CD4-positive, alpha-beta T cell treated with Interleukin-4 for 4 hours (primary cell): ENCODE data around the gene HIP1R.
"Not testable (repeated sequence)": the region's sequence is repeated elsewhere in the genome, so short reads cannot be mapped to it uniquely, and the experiment has no call there.

ENCODE experiments used
- DNase-seq: peaks from one replicate; pipeline ENCODE4 v3.0.0-alpha.2; 2020

Gene HIP1R

GRCh38 chr12:122878780-122879612 lies 43.7 kb downstream of the HIP1R start:
- DNase-seq, result no peak

GRCh38 chr12:122880155-122880667 lies 45.0 kb downstream of the HIP1R start:
- DNase-seq, result no peak

DNA sequence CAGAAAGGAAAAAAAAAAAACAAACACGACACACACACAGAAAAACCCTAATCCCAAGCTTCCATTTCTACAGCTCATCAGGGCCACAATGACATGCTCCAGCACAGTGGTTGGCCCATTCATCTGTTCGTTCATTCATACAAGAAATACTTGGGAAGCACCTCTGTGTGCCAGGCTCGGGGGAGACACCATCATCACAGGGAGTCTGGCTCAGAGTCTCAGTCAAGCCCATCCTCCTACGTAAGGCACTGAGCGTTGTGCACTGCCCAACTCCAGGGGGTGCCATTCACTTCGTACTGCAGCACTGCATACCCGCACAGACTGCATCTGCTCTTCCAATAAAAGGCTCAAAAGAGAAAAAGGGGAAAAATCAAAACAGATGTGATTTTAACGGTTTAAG lies 45.4 kb downstream of the HIP1R start:
- DNase-seq, result no peak

GRCh38 chr12:122882908-122883558 lies 47.8 kb downstream of the HIP1R start:
- DNase-seq, result no peak

- DNase-seq, result no peak
These were observed 49.0 kb downstream of the HIP1R start for GRCh38 chr12:122884091-122884826.

DNA sequence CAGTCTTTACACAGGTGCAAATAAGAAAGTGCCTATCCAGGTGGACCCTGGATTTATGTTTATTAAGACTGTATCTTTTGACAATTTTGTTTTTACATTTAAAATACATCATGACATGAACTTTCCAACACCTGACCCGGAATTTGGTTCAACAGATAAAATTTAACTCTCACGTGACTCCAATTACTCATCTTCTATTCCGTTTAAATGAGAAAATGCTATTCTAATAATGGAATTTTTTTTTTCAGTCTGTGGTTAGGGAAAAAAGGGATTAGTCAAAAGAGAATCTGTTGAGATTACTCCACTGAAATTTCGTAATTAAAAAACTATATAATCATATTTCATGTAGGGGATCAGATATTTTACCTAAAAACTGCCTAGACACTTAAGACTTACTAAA lies 49.6 kb downstream of the HIP1R start:
- DNase-seq, result no peak

- no peak for DNase-seq
These were observed 50.9 kb downstream of the HIP1R start for GRCh38 chr12:122886161-122886560.

DNA sequence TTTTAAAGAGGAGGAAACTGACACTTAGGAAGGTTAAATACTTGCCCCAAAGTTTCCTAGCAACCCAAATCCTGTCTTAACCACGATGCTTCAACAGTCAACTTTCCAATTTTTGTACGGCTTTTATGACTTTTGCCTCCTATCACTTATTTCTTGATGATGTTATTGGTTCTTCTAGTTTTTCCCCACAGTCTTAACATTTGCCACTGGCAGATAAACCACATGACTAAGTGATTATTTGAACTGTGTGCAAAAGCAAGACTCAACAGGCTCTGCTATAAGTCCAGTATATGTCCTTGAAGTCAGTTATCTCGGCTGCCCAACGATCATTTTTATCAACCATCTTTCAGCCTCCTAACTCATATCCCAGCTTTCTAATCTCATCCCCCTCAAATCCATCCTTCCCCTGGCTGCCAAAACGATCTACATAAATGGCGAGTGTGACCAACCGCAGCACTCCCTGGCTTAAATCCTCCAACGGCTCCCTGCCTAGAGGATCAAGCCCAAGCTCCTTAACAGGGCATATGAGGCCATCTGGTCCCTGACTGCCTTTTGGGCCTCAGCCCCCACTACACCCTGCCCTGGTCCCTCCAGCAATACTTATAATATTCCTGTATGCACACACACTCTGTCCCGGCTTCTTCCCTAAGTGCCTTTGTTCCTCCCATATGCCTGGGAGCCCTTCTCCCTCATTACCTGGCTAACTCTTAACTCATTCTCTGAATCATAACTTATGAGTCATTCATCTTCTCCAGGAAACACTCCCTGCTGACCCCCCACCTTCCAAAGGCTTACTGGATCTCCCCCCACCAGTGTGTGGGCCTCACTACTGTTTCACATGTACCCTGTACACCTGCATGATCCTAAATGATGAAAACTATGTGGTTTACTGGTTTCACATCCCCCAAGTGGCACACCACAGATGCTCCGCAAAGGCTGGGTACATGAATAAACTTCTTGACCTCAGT lies 51.9 kb downstream of the HIP1R start:
- no peak for DNase-seq

- no peak for DNase-seq
These were observed 52.6 kb downstream of the HIP1R start for GRCh38 chr12:122887819-122888212.

DNA sequence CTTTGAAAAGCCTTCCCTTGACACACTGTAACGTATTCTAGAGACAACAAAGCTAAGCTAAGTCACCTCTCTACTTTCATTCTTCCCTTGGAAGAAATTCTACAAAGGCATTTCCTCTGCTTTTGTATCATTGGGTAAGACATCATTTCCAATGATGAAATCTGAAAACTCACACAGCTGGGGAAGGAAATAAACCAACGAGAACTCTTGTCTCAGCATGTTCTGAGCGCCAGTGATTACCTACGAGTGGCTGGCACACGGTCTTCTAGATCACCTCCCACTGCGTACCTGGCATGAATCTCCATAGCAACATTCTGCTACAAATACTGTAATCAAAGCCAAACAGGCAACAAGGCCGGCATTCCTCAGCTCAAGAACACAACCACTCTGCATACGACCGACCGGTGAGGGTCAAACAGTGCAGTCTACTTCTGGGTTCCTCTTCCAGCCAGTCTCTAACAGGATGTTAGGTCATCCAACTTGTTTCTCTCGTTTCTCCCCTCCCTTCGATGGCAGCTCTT lies 53.0 kb downstream of the HIP1R start:
- peak; percentile 84 for DNase-seq

GRCh38 chr12:122889761-122890520 lies 54.7 kb downstream of the HIP1R start:
- DNase-seq, result no peak

GRCh38 chr12:122891661-122892525 lies 56.6 kb downstream of the HIP1R start:
- no peak for DNase-seq

- not testable (repeated sequence) for DNase-seq
These were observed 57.5 kb downstream of the HIP1R start for GRCh38 chr12:122892724-122893123.

DNA sequence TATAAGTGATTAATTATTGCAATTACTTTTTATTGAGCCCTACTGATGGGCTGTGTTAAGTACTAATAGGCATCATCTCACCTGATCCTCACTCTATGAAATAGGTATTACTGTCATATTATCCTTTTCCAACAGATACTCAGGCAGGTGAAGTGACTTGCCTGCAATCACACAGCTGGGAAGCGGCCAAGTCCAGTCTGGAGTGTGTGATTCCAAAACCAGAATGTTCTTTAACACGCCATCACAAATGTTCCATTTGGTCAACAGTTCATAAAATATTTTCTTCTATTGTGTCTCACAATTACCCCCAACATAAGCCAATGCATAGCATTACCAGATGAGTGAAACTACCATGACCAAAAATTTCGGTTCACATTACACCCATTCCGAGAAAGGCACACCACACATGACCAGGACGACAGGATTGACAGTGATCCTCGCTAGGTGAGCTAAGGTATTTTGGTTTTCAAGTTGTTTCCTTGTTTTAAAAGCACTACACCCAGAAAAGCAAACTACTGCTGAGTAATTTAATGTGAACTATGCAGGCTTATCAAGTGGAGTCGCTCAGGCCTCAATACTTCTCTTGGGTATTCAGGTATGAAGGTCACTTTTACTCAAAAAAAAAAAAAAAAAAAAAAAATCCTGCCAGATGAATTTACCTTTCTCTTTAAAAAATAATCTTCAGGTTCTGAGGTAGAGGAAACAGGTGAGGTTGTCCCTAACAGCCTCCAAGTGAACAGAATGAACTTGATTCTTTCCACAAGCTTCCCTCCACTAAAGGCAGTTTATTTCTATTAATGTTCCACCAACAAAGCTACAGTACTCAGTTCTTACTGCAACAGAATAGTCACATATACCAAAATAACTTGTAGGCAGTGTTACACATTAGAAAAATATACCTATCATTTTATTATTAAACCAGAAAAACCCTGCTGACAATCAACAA lies 58.2 kb downstream of the HIP1R start:
- no peak for DNase-seq

DNA sequence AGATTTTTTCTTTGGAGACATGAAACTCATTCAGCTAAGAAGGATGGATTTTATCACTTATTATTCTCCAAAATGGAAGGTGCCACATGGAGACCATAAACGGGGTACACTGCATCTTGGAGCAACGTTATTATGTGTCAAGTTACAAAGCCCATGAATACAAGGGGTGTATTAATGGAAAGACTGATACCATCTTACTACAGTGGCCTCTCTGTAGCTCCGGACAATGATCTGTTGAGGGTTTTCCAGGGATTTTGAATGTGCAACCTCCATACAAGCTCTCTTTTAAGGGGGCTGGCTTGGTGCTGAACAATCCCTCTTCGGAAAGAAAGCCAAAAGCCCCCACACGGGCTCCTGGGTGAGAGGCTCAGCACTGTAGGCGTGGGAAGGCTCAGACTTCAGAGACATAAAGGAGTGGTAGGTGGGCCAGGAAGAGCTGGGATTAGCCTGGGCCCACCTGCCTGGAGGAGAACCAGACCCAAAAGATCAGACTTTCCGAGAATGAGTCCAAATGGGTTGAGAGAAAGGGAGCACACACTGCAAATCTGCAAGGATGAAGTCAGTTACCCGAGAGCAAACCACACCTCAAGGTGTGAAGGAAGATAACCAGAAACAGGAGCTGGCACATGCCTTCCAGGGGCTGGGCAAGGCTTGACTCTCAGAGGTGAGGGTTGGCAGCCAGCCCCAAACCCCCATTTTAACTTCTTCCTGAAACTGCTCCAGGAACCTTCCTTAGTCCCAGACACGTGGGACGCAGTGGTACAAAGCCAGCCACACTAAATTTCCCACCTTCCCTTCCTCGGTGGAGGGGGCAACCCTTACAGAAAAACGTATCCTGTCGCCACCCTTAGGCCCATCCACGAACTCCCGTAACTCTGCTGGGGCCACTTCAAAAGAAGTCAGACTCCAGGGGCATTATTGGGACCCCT lies 59.2 kb downstream of the HIP1R start:
- DNase-seq, result no peak

- no peak for DNase-seq
These were observed 60.1 kb downstream of the HIP1R start for GRCh38 chr12:122895320-122895703.

- peak; percentile 85 for DNase-seq
These were observed 60.7 kb downstream of the HIP1R start, which contains the start of gene VPS37B for GRCh38 chr12:122895704-122896636. TSS of gene VPS37B (minus strand) at chr12:122896124. CDS start at chr12:122896062, 62 bp downstream.
